Uterus (tissue), 2 donors: ENCODE results near the gene C3orf18.

Experiments
- POLR2A ChIP-seq, 2 donors: fragments of 450-650 bp; IDR thresholded peaks; one replicate each; pipeline ENCODE4 v1.6.1; 2016; ENCODE audit warnings: antibody characterized with exemption in 2 of 2, mild to moderate bottlenecking in 1 of 2, moderate library complexity in 1 of 2
- TF ChIP-seq, protein P1 (sequence below), 4 experiments: fragments of 200-600 bp in 2 of 4; fragments of 450-650 bp in 2 of 4; sonication (generic) in 2 of 4; IDR thresholded peaks; one replicate each; pipeline ENCODE4 v1.5.1; 2016 to 2019; ENCODE audit warnings: antibody characterized with exemption in 4 of 4, mild to moderate bottlenecking in 2 of 4, moderate library complexity in 1 of 4

DNA sequence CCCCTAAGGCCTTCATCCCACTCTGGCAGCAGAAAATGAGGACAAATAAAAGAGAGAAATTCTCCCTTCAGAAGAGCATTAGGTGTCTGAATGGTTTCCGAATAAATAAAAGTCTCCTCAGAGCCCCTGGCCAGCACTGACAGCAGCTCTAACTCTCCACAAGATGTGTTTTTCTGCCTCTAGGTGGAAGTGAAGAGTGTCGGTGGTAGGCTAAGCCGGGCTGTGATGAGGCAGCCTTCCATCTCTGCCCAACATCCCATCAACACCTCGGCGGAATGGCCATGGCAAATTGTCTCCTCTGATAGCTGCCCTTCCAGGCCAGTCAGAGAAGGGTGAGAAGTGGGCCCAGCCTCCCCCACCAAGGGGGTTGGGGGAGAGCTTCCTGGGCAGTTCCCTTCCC, 57.8 kb downstream of the C3orf18 start:
- no peak for TF ChIP-seq POLR2A (IDR thresholded peaks at IDR 0.05)
- TF ChIP-seq, protein P1, sequence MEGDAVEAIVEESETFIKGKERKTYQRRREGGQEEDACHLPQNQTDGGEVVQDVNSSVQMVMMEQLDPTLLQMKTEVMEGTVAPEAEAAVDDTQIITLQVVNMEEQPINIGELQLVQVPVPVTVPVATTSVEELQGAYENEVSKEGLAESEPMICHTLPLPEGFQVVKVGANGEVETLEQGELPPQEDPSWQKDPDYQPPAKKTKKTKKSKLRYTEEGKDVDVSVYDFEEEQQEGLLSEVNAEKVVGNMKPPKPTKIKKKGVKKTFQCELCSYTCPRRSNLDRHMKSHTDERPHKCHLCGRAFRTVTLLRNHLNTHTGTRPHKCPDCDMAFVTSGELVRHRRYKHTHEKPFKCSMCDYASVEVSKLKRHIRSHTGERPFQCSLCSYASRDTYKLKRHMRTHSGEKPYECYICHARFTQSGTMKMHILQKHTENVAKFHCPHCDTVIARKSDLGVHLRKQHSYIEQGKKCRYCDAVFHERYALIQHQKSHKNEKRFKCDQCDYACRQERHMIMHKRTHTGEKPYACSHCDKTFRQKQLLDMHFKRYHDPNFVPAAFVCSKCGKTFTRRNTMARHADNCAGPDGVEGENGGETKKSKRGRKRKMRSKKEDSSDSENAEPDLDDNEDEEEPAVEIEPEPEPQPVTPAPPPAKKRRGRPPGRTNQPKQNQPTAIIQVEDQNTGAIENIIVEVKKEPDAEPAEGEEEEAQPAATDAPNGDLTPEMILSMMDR (IDR thresholded peaks at IDR 0.05) = no peak
